ENCODE data around the gene PAGE1. TPM values are rescaled to one million over a fixed set of nuclear protein-coding genes. Genes with fewer than 3 reads are reported as not detected.

Gene PAGE1
- total and polyA plus RNA-seq, 10 of the 15 experiments (the other 5 are each of a cell fraction or from before 2014, with no cell fraction given) = not detected

DNA sequence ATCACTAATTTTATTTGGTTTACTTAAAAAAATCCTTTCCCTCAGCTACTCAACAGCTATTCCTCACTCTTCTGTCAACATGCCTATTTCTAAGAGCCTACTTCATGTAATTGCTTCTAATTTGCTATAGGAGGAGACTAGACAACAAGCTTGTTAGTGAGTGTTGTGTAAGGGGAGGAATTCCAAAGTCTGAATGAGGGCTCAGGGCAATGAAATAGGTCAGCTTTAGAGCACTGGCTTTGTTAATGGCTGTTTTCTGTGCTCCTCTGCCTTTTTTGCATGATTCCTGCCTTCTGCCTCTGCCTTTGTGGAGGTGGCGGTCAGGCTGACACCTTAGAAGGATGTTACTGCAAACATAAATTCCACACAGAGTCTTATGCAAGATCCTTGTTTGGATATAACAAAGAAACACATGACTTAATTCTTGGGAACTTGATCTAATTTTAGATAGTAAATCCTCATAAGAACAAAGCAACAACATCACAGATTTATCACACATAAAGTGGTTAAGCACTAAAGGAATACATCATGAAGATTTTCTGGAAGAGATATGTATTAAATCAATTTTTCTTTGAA, 15.0 kb upstream of the PAGE1 start:
- intact Hi-C loops (cut with micrococcal nuclease; ENCODE audit: unreplicated experiment) (no loop called here), in situ Hi-C loops (cut with MboI) (no loop called here)
- TF ChIP-seq, protein P1, sequence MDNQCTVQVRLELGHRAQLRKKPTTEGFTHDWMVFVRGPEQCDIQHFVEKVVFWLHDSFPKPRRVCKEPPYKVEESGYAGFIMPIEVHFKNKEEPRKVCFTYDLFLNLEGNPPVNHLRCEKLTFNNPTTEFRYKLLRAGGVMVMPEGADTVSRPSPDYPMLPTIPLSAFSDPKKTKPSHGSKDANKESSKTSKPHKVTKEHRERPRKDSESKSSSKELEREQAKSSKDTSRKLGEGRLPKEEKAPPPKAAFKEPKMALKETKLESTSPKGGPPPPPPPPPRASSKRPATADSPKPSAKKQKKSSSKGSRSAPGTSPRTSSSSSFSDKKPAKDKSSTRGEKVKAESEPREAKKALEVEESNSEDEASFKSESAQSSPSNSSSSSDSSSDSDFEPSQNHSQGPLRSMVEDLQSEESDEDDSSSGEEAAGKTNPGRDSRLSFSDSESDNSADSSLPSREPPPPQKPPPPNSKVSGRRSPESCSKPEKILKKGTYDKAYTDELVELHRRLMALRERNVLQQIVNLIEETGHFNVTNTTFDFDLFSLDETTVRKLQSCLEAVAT (IDR thresholded peaks at IDR 0.05) = no peak
- TF ChIP-seq KAT2A (conservative IDR thresholded peaks at IDR 0.05; ENCODE audit: control insufficient read depth, low read depth, low read length) (no peak), FOXM1 (IDR thresholded peaks at IDR 0.05; ENCODE audit: low read depth, low read length) (no peak), CHD1 (IDR thresholded peaks at IDR 0.05; ENCODE audit: low read depth, low read length) (no peak), EP300 (IDR thresholded peaks at IDR 0.05; ENCODE audit: borderline replicate concordance in 1 of 2, control insufficient read depth in 1 of 2, low read depth in 2 of 2, low read length in 2 of 2) (no peak)
- TF ChIP-seq, protein P2, sequence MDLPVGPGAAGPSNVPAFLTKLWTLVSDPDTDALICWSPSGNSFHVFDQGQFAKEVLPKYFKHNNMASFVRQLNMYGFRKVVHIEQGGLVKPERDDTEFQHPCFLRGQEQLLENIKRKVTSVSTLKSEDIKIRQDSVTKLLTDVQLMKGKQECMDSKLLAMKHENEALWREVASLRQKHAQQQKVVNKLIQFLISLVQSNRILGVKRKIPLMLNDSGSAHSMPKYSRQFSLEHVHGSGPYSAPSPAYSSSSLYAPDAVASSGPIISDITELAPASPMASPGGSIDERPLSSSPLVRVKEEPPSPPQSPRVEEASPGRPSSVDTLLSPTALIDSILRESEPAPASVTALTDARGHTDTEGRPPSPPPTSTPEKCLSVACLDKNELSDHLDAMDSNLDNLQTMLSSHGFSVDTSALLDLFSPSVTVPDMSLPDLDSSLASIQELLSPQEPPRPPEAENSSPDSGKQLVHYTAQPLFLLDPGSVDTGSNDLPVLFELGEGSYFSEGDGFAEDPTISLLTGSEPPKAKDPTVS (IDR thresholded peaks at IDR 0.05; ENCODE audit: low read depth, low read length) = no peak
- SMC1A ChIA-PET (ENCODE audit: uncharacterized antibody, unreplicated experiment) = no interaction called here
- no peaks in the 10 kb centered on the region for H3K4me1 ChIP-seq (ENCODE audit: control insufficient read depth, insufficient read depth, low read length)
- H3K27ac ChIP-seq (ENCODE audit: control insufficient read depth, insufficient read depth) = no peak overlapping the region
- 0% methylated on average over 1 of the region's 1 CpG for WGBS (ENCODE audit: insufficient coverage, insufficient replicate concordance, low lambda C conversion rate, missing lambda C conversion rate)
- H4K20me1 ChIP-seq (ENCODE audit: control insufficient read depth, insufficient read depth) = no peaks in the 10 kb centered on the region
- POLR2A ChIA-PET = no interaction called here
- no peak overlapping the region for H3K9ac ChIP-seq (ENCODE audit: control insufficient read depth, insufficient read depth, low read length)
- H3K79me2 ChIP-seq (ENCODE audit: control insufficient read depth, insufficient read depth, low read length) = no peaks in the 10 kb centered on the region
- no peak overlapping the region for H3K4me2 ChIP-seq (ENCODE audit: control insufficient read depth, insufficient read depth)
- FAIRE-seq (no peak), DNase-seq (ENCODE audit: low read depth, low spot score) (no peak), ATAC-seq (no peak)
- no peaks in the 10 kb centered on the region for H3K36me3 ChIP-seq (ENCODE audit: control insufficient read depth in 2 of 2, insufficient read depth in 2 of 2, low read length in 1 of 2)
- RAD21 ChIA-PET (ENCODE audit: unreplicated experiment) = no interaction called here
- H3K9me3 ChIP-seq (replicated peaks; ENCODE audit: control insufficient read depth, insufficient read depth, low read length) = no peaks in the 10 kb centered on the region
- no peak overlapping the region for H2AFZ ChIP-seq (ENCODE audit: control insufficient read depth, low read depth, low read length)
- H3K27me3 ChIP-seq (replicated peaks in 1 of 2; ENCODE audit: control insufficient read depth in 2 of 2, insufficient read depth in 2 of 2, low read length in 1 of 2) = no peaks in the 10 kb centered on the region; a peak in 1 of 4 replicates
- H3K4me3 ChIP-seq = no peak overlapping the region
- CTCF ChIA-PET = no interaction called here
- no TSS peak for BruUV-seq (replicated peaks)
